GM12891 (cell line): ENCODE data around the gene MYL11.

ENCODE experiments used
- POLR2A ChIP-seq: IDR thresholded peaks from 2 replicates; pipeline ENCODE4 v1.6.1; 2011; ENCODE audit warnings: low read depth, low read length, control low read depth
- POLR2AphosphoS5 ChIP-seq: IDR thresholded peaks from 2 replicates; pipeline ENCODE4 v1.6.1; 2011; ENCODE audit warnings: low read depth, low read length, control low read depth
- POU2F2 ChIP-seq: IDR thresholded peaks from 2 replicates; pipeline ENCODE4 v1.6.1; 2011; ENCODE audit warnings: low read depth, mild to moderate bottlenecking, control low read depth, low read length, moderate library complexity
- TAF1 ChIP-seq: IDR thresholded peaks from 2 replicates; pipeline ENCODE4 v1.6.1; 2011; ENCODE audit warnings: low read depth, low read length, control low read depth

DNA sequence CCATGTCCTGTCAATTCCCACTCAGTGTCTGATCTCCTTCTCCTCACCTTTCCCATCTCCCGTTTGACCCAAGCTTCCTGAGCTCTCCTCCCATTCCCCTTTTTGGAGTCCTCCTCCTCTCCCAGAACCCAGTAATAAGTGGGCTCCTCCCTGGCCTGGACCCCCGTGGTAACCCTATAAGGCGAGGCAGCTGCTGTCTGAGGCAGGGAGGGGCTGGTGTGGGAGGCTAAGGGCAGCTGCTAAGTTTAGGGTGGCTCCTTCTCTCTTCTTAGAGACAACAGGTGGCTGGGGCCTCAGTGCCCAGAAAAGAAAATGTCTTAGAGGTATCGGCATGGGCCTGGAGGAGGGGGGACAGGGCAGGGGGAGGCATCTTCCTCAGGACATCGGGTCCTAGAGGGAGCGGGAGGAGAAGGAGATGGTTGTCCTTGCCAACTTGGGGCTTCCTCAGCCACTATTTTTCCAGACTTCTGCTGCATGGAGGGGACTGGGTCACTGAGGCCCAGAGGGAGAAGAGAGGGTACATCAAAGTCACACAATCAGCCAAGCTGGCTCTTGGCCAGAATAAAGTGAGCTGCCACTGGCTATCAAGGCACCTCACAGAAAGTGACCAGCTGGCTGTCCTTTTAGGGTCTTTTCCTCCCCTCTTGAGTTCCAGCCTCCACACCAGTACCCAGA lies 2.4 kb upstream of the MYL11 start:
- TF ChIP-seq POLR2A (no peak), TAF1 (no peak), POLR2AphosphoS5 (no peak), POU2F2 (no peak)
